Measurements from ENCODE around the gene OPRPN.

The OPRPN gene, protein sequence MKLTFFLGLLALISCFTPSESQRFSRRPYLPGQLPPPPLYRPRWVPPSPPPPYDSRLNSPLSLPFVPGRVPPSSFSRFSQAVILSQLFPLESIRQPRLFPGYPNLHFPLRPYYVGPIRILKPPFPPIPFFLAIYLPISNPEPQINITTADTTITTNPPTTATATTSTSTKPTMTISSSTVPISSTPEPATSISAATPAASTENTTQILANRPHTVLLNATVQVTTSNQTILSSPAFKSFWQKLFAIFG

DNA sequence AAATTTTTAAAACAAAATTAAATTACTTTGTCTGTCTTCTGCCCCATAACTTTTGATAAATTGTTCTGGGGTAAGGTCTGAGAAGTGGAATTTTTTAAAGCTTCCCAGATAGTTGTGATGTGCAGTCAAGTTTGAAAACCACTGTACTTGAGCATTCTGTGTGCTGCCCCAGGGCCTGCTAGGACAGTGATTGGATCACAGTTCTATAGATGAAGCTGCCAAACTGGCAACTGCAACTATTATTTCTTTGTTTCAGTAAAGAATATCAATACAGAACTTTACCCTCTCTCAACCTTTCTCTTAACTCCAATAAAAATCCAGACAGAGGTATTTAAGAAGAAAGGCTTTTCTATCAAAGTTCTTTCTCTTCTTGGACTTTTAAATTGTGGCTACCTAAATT, at the start of gene OPRPN:
OPRPN (plus strand) TSS at position 361 of the 400 bp plus-strand sequence. CDS start 1,346 bp downstream, outside the sequence.
- H3K27ac ChIP-seq (ENCODE audit: low read depth, low read length): no peak within 1 kb of the TSS
- no peaks in the 10 kb centered on the region for H3K27me3 ChIP-seq (ENCODE audit: insufficient read depth, low read length)
- H3K4me3 ChIP-seq (ENCODE audit: low read depth, low read length): no peak within 1 kb of the TSS
- H3K36me3 ChIP-seq (ENCODE audit: insufficient read depth, low read length): no peaks in the 10 kb centered on the region
- no peaks in the 10 kb centered on the region for H3K4me1 ChIP-seq (ENCODE audit: control insufficient read depth, insufficient read depth, low read length, unreplicated experiment)
- no peaks in the 10 kb centered on the region for H3K79me2 ChIP-seq (ENCODE audit: control insufficient read depth, insufficient read depth, low read length, unreplicated experiment)
- H2AFZ ChIP-seq (ENCODE audit: low read length, unreplicated experiment): no peak within 1 kb of the TSS

DNA sequence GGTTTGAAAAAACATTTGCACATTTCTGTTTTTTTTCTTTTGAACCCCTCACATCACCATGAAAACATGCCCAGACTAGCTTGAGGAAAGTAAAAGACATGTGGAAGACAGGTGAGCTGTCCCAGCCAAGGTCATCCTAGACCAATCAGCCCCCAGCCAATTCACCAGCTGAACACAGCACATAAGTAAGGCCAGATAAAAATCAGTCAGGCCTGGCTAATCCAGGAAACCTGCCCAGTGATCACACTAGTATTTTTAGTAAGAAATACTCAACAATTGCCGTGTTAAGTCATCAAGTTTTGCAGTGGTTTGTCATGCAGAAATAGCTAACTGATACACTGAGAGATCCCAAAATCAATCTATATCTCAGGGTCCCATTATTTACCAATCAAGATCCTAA, 41.6 kb upstream of the OPRPN start:
- Histone ChIP-seq H3K79me2 (ENCODE audit: control insufficient read depth, insufficient read depth, low read length, unreplicated experiment) (no peaks in the 10 kb centered on the region), H3K27ac (ENCODE audit: low read depth, low read length) (no peak overlapping the region), H3K36me3 (ENCODE audit: insufficient read depth, low read length) (no peaks in the 10 kb centered on the region), H3K4me3 (ENCODE audit: low read depth, low read length) (no peak overlapping the region), H2AFZ (ENCODE audit: low read length, unreplicated experiment) (no peak overlapping the region), H3K4me1 (ENCODE audit: control insufficient read depth, insufficient read depth, low read length, unreplicated experiment) (no peaks in the 10 kb centered on the region), H3K27me3 (ENCODE audit: insufficient read depth, low read length) (peaks cover 33% of the 10 kb centered on the region; the same call in 1 of the 2 replicates)

DNA sequence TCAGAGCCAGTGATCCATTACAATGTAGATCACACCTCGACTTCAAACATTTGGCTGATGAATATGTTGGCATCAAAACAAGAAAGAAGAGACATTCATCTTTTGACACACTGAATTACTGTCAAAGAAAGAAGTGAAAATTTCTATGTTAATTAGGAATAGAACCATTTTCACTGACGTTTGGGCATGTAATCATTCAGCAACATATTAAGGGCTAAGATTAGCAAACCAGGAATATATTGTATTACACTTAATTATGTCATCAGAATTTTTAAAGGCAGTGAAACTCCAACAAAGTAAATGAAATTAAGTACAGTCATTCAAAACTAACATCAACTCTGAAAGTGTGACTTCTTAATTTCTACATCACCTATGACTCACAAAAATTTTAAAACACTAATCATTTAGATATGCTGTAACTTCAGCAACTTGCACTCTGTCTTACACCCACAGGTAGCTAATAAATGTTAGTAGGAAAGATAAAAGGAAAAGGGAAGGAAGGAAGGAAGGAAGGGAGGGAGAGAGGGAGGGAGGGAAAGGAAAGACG, 38.6 kb upstream of the OPRPN start:
- H3K79me2 ChIP-seq (ENCODE audit: control insufficient read depth, insufficient read depth, low read length, unreplicated experiment): no peaks in the 10 kb centered on the region
- H3K36me3 ChIP-seq (ENCODE audit: insufficient read depth, low read length): no peaks in the 10 kb centered on the region
- peaks cover 40% of the 10 kb centered on the region for H3K27me3 ChIP-seq (ENCODE audit: insufficient read depth, low read length)
- H3K4me3 ChIP-seq (ENCODE audit: low read depth, low read length): no peak overlapping the region
- H3K27ac ChIP-seq (ENCODE audit: low read depth, low read length): no peak overlapping the region
- H3K4me1 ChIP-seq (ENCODE audit: control insufficient read depth, insufficient read depth, low read length, unreplicated experiment): no peaks in the 10 kb centered on the region
- H2AFZ ChIP-seq (ENCODE audit: low read length, unreplicated experiment): no peak overlapping the region

GRCh38 chr4:70360460-70360859, 37.3 kb upstream of the OPRPN start, which contains the start of gene SMR3A:
TSS of gene SMR3A (plus strand) at chr4:70360760. CDS start at chr4:70362116, 1,356 bp downstream.
- Histone ChIP-seq H3K27me3 (ENCODE audit: insufficient read depth, low read length) (peaks cover 34% of the 10 kb centered on the region), H3K27ac (ENCODE audit: low read depth, low read length) (no peak within 1 kb of the TSS), H2AFZ (ENCODE audit: low read length, unreplicated experiment) (no peak within 1 kb of the TSS), H3K36me3 (ENCODE audit: insufficient read depth, low read length) (no peaks in the 10 kb centered on the region), H3K4me1 (ENCODE audit: control insufficient read depth, insufficient read depth, low read length, unreplicated experiment) (no peaks in the 10 kb centered on the region), H3K4me3 (ENCODE audit: low read depth, low read length) (no peak within 1 kb of the TSS), H3K79me2 (ENCODE audit: control insufficient read depth, insufficient read depth, low read length, unreplicated experiment) (no peaks in the 10 kb centered on the region)

DNA sequence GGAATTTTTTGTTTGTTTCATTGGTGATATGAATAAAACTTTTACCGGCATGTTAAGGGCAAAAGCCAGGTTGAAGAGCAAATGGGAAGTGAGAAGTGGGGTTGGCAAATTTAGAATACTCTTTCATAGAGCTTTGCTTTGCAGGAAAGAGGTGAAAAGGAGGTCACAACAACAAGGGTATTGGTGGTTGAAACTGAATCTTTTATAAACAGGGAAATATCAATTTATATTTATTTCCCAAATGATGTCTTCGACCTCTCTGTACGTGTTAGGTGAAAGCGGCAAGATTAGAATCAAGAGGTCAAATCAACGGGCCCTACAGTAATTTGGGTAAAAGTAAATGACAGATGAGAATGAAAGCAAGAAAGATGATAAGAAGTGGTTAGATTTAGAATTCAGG, 33.7 kb upstream of the OPRPN start:
- Histone ChIP-seq H3K27me3 (ENCODE audit: insufficient read depth, low read length) (peaks cover 33% of the 10 kb centered on the region), H3K36me3 (ENCODE audit: insufficient read depth, low read length) (no peaks in the 10 kb centered on the region), H3K4me1 (ENCODE audit: control insufficient read depth, insufficient read depth, low read length, unreplicated experiment) (no peaks in the 10 kb centered on the region), H3K4me3 (ENCODE audit: low read depth, low read length) (no peak overlapping the region), H3K79me2 (ENCODE audit: control insufficient read depth, insufficient read depth, low read length, unreplicated experiment) (no peaks in the 10 kb centered on the region), H3K27ac (ENCODE audit: low read depth, low read length) (no peak overlapping the region), H2AFZ (ENCODE audit: low read length, unreplicated experiment) (no peak overlapping the region)

GRCh38 chr4:70365479-70365878, 32.3 kb upstream of the OPRPN start:
- no peak overlapping the region for H3K27ac ChIP-seq (ENCODE audit: low read depth, low read length)
- H2AFZ ChIP-seq (ENCODE audit: low read length, unreplicated experiment): no peak overlapping the region
- H3K27me3 ChIP-seq (ENCODE audit: insufficient read depth, low read length): peaks cover 40% of the 10 kb centered on the region
- H3K36me3 ChIP-seq (ENCODE audit: insufficient read depth, low read length): no peaks in the 10 kb centered on the region
- no peaks in the 10 kb centered on the region for H3K4me1 ChIP-seq (ENCODE audit: control insufficient read depth, insufficient read depth, low read length, unreplicated experiment)
- H3K79me2 ChIP-seq (ENCODE audit: control insufficient read depth, insufficient read depth, low read length, unreplicated experiment): no peaks in the 10 kb centered on the region
- no peak overlapping the region for H3K4me3 ChIP-seq (ENCODE audit: low read depth, low read length)

GRCh38 chr4:70367813-70368212, 29.9 kb upstream of the OPRPN start:
- H3K4me3 ChIP-seq (ENCODE audit: low read depth, low read length): no peak overlapping the region
- no peaks in the 10 kb centered on the region for H3K4me1 ChIP-seq (ENCODE audit: control insufficient read depth, insufficient read depth, low read length, unreplicated experiment)
- peaks cover 40% of the 10 kb centered on the region for H3K27me3 ChIP-seq (ENCODE audit: insufficient read depth, low read length)
- H2AFZ ChIP-seq (ENCODE audit: low read length, unreplicated experiment): no peak overlapping the region
- H3K36me3 ChIP-seq (ENCODE audit: insufficient read depth, low read length): no peaks in the 10 kb centered on the region
- H3K27ac ChIP-seq (ENCODE audit: low read depth, low read length): no peak overlapping the region
- H3K79me2 ChIP-seq (ENCODE audit: control insufficient read depth, insufficient read depth, low read length, unreplicated experiment): no peaks in the 10 kb centered on the region

- H3K27me3 ChIP-seq (ENCODE audit: insufficient read depth, low read length): peaks cover 26% of the 10 kb centered on the region
- H3K4me1 ChIP-seq (ENCODE audit: control insufficient read depth, insufficient read depth, low read length, unreplicated experiment): no peaks in the 10 kb centered on the region
- H3K79me2 ChIP-seq (ENCODE audit: control insufficient read depth, insufficient read depth, low read length, unreplicated experiment): no peaks in the 10 kb centered on the region
- H3K27ac ChIP-seq (ENCODE audit: low read depth, low read length): no peak overlapping the region
- no peaks in the 10 kb centered on the region for H3K36me3 ChIP-seq (ENCODE audit: insufficient read depth, low read length)
- no peak overlapping the region for H3K4me3 ChIP-seq (ENCODE audit: low read depth, low read length)
- no peak overlapping the region for H2AFZ ChIP-seq (ENCODE audit: low read length, unreplicated experiment)
Observed at GRCh38 chr4:70371987-70372386, 25.8 kb upstream of the OPRPN start.

GRCh38 chr4:70372760-70373159, 25.0 kb upstream of the OPRPN start:
- no peak overlapping the region for H3K4me3 ChIP-seq (ENCODE audit: low read depth, low read length)
- no peak overlapping the region for H2AFZ ChIP-seq (ENCODE audit: low read length, unreplicated experiment)
- no peak overlapping the region for H3K27ac ChIP-seq (ENCODE audit: low read depth, low read length)
- H3K36me3 ChIP-seq (ENCODE audit: insufficient read depth, low read length): no peaks in the 10 kb centered on the region
- no peaks in the 10 kb centered on the region for H3K4me1 ChIP-seq (ENCODE audit: control insufficient read depth, insufficient read depth, low read length, unreplicated experiment)
- H3K79me2 ChIP-seq (ENCODE audit: control insufficient read depth, insufficient read depth, low read length, unreplicated experiment): no peaks in the 10 kb centered on the region
- H3K27me3 ChIP-seq (ENCODE audit: insufficient read depth, low read length): peaks cover 26% of the 10 kb centered on the region

DNA sequence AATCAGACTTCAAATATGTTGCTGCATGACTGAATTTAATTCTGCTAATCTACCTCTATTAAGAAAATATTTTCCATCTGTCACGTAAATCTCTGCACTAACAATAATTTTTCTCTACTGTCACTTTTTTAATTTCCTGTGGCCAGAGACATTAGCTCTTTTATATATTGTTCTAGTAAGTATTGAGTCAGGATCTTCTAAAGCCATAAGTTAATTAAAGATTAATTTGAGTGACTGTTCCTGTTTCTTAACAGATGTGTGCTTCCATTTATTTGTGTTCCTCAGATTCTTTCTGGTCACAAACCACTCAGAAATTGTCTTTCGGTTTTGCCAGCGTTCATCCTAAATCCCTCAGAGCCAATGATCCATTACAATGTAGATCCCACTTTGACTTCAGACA, 17.2 kb upstream of the OPRPN start:
- Histone ChIP-seq H3K4me1 (ENCODE audit: control insufficient read depth, insufficient read depth, low read length, unreplicated experiment) (no peaks in the 10 kb centered on the region), H3K36me3 (ENCODE audit: insufficient read depth, low read length) (no peaks in the 10 kb centered on the region), H3K4me3 (ENCODE audit: low read depth, low read length) (no peak overlapping the region), H3K79me2 (ENCODE audit: control insufficient read depth, insufficient read depth, low read length, unreplicated experiment) (no peaks in the 10 kb centered on the region), H2AFZ (ENCODE audit: low read length, unreplicated experiment) (no peak overlapping the region), H3K27me3 (ENCODE audit: insufficient read depth, low read length) (no peaks in the 10 kb centered on the region), H3K27ac (ENCODE audit: low read depth, low read length) (no peak overlapping the region)

GRCh38 chr4:70382691-70383181, 15.0 kb upstream of the OPRPN start, which contains the start of gene SMR3B:
TSS of gene SMR3B (plus strand) at chr4:70383131. CDS start at chr4:70384511, 1,380 bp downstream.
- peak within 1 kb of the TSS; percentile 14 for H2AFZ ChIP-seq (ENCODE audit: low read length, unreplicated experiment)

More at GRCh38 chr4:70382691-70383181, 15.0 kb upstream of the OPRPN start, which contains the start of gene SMR3B:
- Histone ChIP-seq H3K36me3 (ENCODE audit: insufficient read depth, low read length) (no peaks in the 10 kb centered on the region), H3K4me1 (ENCODE audit: control insufficient read depth, insufficient read depth, low read length, unreplicated experiment) (no peaks in the 10 kb centered on the region), H3K27ac (ENCODE audit: low read depth, low read length) (no peak within 1 kb of the TSS), H3K4me3 (ENCODE audit: low read depth, low read length) (no peak within 1 kb of the TSS), H3K27me3 (ENCODE audit: insufficient read depth, low read length) (no peaks in the 10 kb centered on the region; the same call in 1 of the 2 replicates), H3K79me2 (ENCODE audit: control insufficient read depth, insufficient read depth, low read length, unreplicated experiment) (no peaks in the 10 kb centered on the region)

All from ACC112 (cell line).